GM04503 (cell line): ENCODE measurements around the gene ZDHHC11B.
"Not testable (repeated sequence)": the region's sequence is repeated elsewhere in the genome, so short reads cannot be mapped to it uniquely, and the experiment has no call there.

ENCODE experiments used
- DNase-seq: peaks from one replicate; pipeline ENCODE4 v3.0.0-alpha.2; 2012; ENCODE audit warnings: low read depth

ZDHHC11B gene

GRCh38 chr5:685262-686171 is 99.0 kb downstream of the ZDHHC11B start:
- DNase-seq, result no peak

GRCh38 chr5:684751-685216 is 99.7 kb downstream of the ZDHHC11B start:
- DNase-seq, result no peak

- no peak for DNase-seq
Measured at GRCh38 chr5:683551-684481, 100.7 kb downstream of the ZDHHC11B start.

GRCh38 chr5:682651-683358 is 101.7 kb downstream of the ZDHHC11B start:
- DNase-seq, result not testable (repeated sequence)

GRCh38 chr5:682216-682615 is 102.3 kb downstream of the ZDHHC11B start:
- DNase-seq, result not testable (repeated sequence)

- not testable (repeated sequence) for DNase-seq
Measured at GRCh38 chr5:681317-682191, 103.0 kb downstream of the ZDHHC11B start.

- not testable (repeated sequence) for DNase-seq
Measured at GRCh38 chr5:680836-681235, 103.7 kb downstream of the ZDHHC11B start.

- not testable (repeated sequence) for DNase-seq
Measured at GRCh38 chr5:680118-680795, 104.3 kb downstream of the ZDHHC11B start.

GRCh38 chr5:679166-679895 is 105.2 kb downstream of the ZDHHC11B start:
- DNase-seq, result not testable (repeated sequence)

- not testable (repeated sequence) for DNase-seq
Measured at GRCh38 chr5:678521-678920, 106.0 kb downstream of the ZDHHC11B start.

- DNase-seq, result no peak
Measured at GRCh38 chr5:677131-678101, 107.1 kb downstream of the ZDHHC11B start.

- no peak for DNase-seq
Measured at GRCh38 chr5:676699-677076, 107.8 kb downstream of the ZDHHC11B start.

GRCh38 chr5:675871-676698 is 108.4 kb downstream of the ZDHHC11B start:
- no peak for DNase-seq

- no peak for DNase-seq
Measured at GRCh38 chr5:675111-675870, 109.2 kb downstream of the ZDHHC11B start.

GRCh38 chr5:674630-675011 is 109.9 kb downstream of the ZDHHC11B start:
- DNase-seq, result no peak

GRCh38 chr5:673831-674629 is 110.5 kb downstream of the ZDHHC11B start:
- DNase-seq, result no peak
